BJ (cell line): Measurements from ENCODE around the gene TBC1D8. TPM values are rescaled to one million over a fixed set of nuclear protein-coding genes. Genes with fewer than 3 reads are reported as not detected.

ENCODE experiments used
- CTCF ChIA-PET: fragments of 350-600 bp; formaldehyde crosslinking; extraction: SDS; loops from one replicate; lab custom pipeline; 2021; ENCODE audit warnings: antibody characterized with exemption, inconsistent platforms; lab: Yijun Ruan, JAX
- POLR2A ChIA-PET: fragments of 300-600 bp; sonication (Branson Sonifier 250); formaldehyde crosslinking; extraction: SDS; loops from one replicate; lab custom pipeline; 2021; ENCODE audit warnings: antibody characterized with exemption; lab: Charles Lee
- DNase-seq: peaks from one replicate; pipeline ENCODE4 v3.0.0-alpha.2; 2011; ENCODE audit warnings: low read depth
- H3K27me3 ChIP-seq: 2 replicates; pipeline ENCODE4 v1.6.0; 2011; ENCODE audit warnings: low read length; ENCODE audit not compliant: control insufficient read depth, insufficient read depth
- H3K36me3 ChIP-seq: 2 replicates; pipeline ENCODE4 v1.5.1; 2011; ENCODE audit warnings: low read length; ENCODE audit not compliant: control insufficient read depth, insufficient read depth
- H3K4me3 ChIP-seq: 2 replicates; pipeline ENCODE4 v1.5.1; 2011; ENCODE audit warnings: low read depth, mild to moderate bottlenecking, control low read depth, low read length
- CTCF ChIP-seq: IDR thresholded peaks from 2 replicates; pipeline ENCODE4 v1.5.1; 2011; ENCODE audit warnings: low read depth, mild to moderate bottlenecking, control low read depth, inconsistent platforms, low read length, moderate library complexity; ENCODE audit not compliant: insufficient read depth
- polyA plus RNA-seq: library from polyadenylated mRNA; depleted of rRNA; stranded (reverse); fragments of >200 nt; gene quantifications from 2 replicates; pipeline ENCODE4 v1.2.3, GENCODE V29; 2011

Gene TBC1D8
- polyA plus RNA-seq, 1 experiment = 8.8 TPM

- ChIA-PET POLR2A (no interaction called here), CTCF (interaction anchor here (0.8 to 7.5 kb wide), 3 partner anchors 249 to 268 kb away, joined by 3 to 96 read pairs (median 3); no protein-coding TSS in a partner anchor)
- no peak for TF ChIP-seq CTCF
- peaks cover 11% of the 10 kb centered on the region for H3K36me3 ChIP-seq
- H3K27me3 ChIP-seq = no peaks in the 10 kb centered on the region
- DNase-seq = no peak
- no peak overlapping the region for H3K4me3 ChIP-seq
These were observed 159.8 kb downstream of the TBC1D8 start for GRCh38 chr2:100991404-100991773.

- ChIA-PET CTCF (interaction anchor here (0.8 to 7.5 kb wide), 5 partner anchors 11 to 380 kb away, joined by 3 to 96 read pairs (median 4); partner anchors contain the start of gene RPL31), POLR2A (no interaction called here)
- DNase-seq = no peak
- H3K27me3 ChIP-seq = no peaks in the 10 kb centered on the region
- H3K36me3 ChIP-seq = peaks cover 12% of the 10 kb centered on the region
- H3K4me3 ChIP-seq = no peak overlapping the region
- TF ChIP-seq CTCF = no peak
These were observed 160.4 kb downstream of the TBC1D8 start for GRCh38 chr2:100990650-100991403.

GRCh38 chr2:100990166-100990565, 161.0 kb downstream of the TBC1D8 start:
- H3K36me3 ChIP-seq = peaks cover 9% of the 10 kb centered on the region
- ChIA-PET CTCF (interaction anchor here (1.2 to 7.5 kb wide), 4 partner anchors 11 to 380 kb away, joined by 3 to 96 read pairs (median 4); partner anchors contain the start of gene RPL31), POLR2A (no interaction called here)
- H3K4me3 ChIP-seq = no peak overlapping the region
- no peak for TF ChIP-seq CTCF
- DNase-seq = no peak
- no peaks in the 10 kb centered on the region for H3K27me3 ChIP-seq

- Histone ChIP-seq H3K36me3 (peaks cover 11% of the 10 kb centered on the region), H3K27me3 (no peaks in the 10 kb centered on the region), H3K4me3 (no peak overlapping the region)
- ChIA-PET CTCF (interaction anchor here (1.2 to 7.5 kb wide), 5 partner anchors 12 to 379 kb away, joined by 3 to 96 read pairs (median 4); partner anchors contain the start of gene RPL31), POLR2A (no interaction called here)
- no peak for DNase-seq
- TF ChIP-seq CTCF = no peak
These were observed 161.5 kb downstream of the TBC1D8 start for GRCh38 chr2:100989666-100990065.

- TF ChIP-seq CTCF = no peak
- POLR2A ChIA-PET = no interaction called here
- Histone ChIP-seq H3K36me3 (peaks cover 9% of the 10 kb centered on the region; the same call in 1 of the 2 replicates), H3K27me3 (no peaks in the 10 kb centered on the region), H3K4me3 (no peak overlapping the region)
- DNase-seq = no peak
- CTCF ChIA-PET = interaction anchor here (0.8 to 7.5 kb wide), 6 partner anchors 9 to 382 kb away, joined by 3 to 96 read pairs (median 3); no protein-coding TSS in a partner anchor
These were observed 162.4 kb downstream of the TBC1D8 start for GRCh38 chr2:100988630-100989417.
